SW480 (cell line): Measurements from ENCODE around the gene USP11.

Experiments used
- DNase-seq: peaks from one replicate; pipeline ENCODE4 v3.0.0-alpha.2; 2016; ENCODE audit warnings: low spot score

Gene USP11

GRCh38 chrX:47224896-47225290 lies 7.9 kb upstream of the USP11 start:
- DNase-seq: no peak

DNA sequence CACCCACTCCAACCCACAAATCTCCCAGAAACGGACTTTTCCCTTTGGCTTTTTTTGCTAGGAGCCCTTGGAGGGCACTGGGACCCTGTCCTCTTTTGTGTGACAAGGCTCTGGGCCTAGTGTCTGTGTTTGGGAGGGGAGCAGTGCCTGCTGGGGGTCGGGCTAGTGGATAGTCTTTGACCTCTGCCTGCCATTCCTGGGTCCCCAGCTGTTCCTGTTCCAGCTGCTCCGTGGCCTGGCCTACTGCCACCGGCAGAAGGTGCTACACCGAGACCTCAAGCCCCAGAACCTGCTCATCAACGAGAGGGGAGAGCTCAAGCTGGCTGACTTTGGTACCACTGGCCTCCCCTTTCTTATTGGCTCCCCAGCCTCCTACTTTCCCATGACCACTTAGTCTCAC lies 6.7 kb upstream of the USP11 start:
- DNase-seq: no peak

DNA sequence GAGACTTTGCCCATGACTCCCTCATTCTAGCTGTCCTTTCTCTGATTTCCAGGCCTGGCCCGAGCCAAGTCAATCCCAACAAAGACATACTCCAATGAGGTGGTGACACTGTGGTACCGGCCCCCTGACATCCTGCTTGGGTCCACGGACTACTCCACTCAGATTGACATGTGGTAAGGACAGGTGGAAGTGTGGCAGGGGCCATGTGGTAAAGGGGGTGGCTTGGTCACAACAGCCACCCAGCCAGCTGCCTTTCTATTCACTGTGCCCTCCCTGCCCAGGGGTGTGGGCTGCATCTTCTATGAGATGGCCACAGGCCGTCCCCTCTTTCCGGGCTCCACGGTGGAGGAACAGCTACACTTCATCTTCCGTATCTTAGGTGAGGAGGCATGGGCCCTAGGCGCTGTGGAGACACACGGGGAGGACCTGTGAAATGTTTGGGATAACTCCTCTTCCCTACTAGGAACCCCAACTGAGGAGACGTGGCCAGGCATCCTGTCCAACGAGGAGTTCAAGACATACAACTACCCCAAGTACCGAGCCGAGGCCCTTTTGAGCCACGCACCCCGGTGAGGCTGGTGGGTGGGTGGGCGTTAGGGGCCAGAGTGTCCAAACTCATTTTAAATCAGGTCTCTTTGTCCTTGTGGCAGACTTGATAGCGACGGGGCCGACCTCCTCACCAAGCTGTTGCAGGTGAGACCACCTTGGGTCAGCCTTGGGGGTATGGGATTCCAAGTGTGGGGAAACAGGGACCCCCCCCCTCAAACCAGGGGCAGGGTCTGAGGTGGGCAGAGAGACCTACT lies 6.1 kb upstream of the USP11 start:
- DNase-seq: no peak

GRCh38 chrX:47227334-47227583 lies 5.5 kb upstream of the USP11 start:
- DNase-seq: no peak

GRCh38 chrX:47228550-47229270 lies 4.1 kb upstream of the USP11 start:
- no peak for DNase-seq

GRCh38 chrX:47229427-47229826 lies 3.4 kb upstream of the USP11 start:
- DNase-seq: no peak

GRCh38 chrX:47230136-47230868 lies 2.5 kb upstream of the USP11 start:
- DNase-seq: no peak

DNA sequence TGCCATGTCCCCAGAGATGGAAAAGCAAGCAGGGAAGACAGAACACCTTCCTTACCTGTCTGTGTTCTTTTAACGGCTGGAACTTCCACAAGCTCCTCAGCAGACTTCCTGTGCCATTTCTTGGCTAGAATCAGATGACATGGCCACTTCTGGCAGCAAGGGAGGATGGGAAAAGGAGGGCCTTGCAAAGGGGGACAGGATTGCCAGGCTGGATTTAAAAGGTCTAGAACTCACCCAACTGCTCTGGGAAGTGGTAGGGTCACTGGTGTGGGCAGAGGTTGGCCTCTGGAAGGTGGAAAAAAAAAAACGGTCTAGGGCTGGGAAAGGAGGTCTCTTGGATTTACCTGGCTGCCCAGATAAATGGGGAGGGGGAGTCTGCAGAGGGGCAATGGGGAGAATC lies 1.6 kb upstream of the USP11 start:
- DNase-seq: no peak

GRCh38 chrX:47232197-47232802 lies 509 bp upstream of the USP11 start:
- DNase-seq: no peak

- peak; percentile 98 for DNase-seq
Observed at GRCh38 chrX:47233333-47234113, 714 bp downstream of the USP11 start.

- DNase-seq: no peak
Observed at GRCh38 chrX:47234583-47234982, 1.8 kb downstream of the USP11 start.

DNA sequence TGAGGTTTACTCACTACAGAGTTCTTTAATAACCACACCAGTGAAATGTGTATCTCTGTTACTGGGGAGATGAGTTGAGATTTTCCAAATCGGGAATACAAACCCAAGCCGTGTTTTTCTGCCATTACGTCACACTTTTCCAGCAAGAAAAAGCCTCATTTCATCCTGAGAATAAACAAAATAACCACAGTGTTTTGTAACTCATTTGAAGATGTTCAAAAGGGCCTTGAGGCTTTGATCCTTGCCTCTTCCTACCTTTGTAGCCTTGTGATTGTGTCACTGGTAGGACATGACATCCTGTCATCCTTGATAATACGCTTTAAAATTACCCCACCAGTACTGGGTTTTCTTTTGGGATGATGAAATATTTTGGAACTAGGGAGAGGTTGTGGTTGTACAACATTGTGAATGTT lies 2.9 kb downstream of the USP11 start:
- DNase-seq: no peak

GRCh38 chrX:47239199-47239598 lies 6.4 kb downstream of the USP11 start:
- DNase-seq: no peak

DNA sequence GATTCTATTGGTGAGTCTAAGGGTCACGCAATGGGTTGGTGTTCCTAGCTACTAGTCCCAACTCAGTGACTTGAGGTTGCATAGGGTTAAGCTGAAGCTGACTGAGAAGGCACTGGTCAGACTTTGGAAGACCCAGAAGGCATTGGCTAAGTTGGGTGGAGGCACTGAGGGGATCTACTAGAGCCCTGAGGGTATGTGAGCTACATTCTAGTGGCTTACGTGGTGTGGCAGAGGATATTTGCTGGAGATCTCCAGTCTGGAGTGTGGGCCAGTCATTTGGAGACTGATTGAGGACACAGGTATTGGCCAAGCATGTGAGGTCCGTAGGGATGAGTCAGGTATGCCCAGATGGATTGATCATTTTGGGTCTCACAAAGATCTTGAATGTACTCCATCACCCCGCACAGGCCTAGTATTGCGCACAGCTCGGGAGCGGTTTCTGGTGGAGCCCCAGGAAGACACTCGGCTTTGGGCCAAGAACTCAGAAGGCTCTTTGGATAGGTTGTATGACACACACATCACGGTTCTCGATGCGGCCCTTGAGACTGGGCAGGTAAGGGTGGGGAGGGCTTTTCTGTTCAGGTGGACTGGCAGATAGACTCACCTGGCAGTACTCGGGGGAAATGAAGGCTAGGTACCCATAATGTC lies 7.2 kb downstream of the USP11 start:
- DNase-seq: no peak

GRCh38 chrX:47240619-47241018 lies 7.8 kb downstream of the USP11 start:
- DNase-seq: no peak

DNA sequence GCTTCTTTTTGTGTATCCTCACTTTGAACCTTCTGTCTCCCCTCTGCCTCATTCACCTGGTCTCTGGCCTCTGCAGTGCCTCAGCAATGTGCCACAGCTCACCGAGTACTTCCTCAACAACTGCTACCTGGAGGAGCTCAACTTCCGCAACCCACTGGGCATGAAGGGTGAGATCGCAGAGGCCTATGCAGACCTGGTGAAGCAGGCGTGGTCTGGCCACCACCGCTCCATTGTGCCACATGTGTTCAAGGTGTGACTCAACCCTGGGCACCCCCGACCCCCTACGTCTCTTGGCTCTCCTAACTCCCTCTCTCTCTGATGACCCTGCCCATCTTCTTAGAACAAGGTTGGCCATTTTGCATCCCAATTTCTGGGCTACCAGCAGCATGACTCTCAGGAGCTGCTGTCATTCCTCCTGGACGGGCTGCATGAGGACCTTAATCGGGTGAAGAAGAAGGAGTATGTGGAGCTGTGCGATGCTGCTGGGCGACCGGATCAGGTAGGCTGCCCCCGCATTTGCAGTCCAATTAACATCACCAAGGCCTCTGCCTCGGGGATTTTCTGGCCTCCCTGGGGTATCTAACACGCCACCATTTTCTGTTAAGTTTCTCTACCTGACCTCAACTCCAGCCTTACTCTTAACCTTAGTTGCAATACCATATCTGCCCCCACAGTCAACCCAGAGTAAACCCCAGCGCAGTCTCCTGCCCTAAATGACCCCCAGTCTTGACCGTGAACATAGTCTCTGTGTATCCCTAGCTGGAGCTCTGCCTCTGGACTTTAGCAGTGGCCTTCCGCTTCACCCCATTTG lies 8.6 kb downstream of the USP11 start:
- DNase-seq: no peak

GRCh38 chrX:47242321-47242720 lies 9.5 kb downstream of the USP11 start:
- no peak for DNase-seq

DNA sequence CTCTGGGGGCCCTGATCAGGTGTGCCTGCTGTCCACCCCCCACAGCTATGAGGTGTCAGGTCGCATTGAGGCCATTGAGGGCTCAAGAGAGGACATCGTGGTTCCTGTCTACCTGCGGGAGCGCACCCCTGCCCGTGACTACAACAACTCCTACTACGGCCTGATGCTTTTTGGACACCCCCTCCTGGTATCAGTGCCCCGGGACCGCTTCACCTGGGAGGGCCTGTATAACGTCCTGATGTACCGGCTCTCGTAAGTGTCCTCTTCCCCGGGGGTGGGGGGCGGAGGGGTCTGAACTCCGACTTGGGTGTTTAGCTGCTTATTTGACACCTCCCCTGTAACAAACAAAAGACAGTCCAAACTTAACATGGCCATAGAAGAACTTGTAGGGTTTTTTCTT lies 10.5 kb downstream of the USP11 start:
- no peak for DNase-seq

GRCh38 chrX:47244676-47245075 lies 11.9 kb downstream of the USP11 start:
- no peak for DNase-seq

DNA sequence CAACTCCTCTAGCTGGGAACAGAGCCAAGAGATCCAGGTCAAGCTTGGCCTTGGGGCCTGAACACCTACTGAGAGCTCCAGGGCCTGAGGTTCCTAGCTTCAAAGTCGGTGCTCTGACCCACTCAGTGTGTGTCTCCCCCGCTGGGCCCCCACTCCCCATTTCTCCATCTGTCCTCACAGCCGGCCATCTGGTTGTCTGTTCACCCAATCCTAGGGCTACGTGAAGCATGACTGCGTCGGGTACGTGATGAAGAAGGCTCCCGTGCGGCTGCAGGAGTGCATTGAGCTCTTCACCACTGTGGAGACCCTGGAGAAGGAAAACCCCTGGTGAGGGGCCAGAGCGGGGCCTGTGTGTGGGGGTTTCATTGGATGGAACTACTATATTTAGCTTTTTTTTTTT lies 12.3 kb downstream of the USP11 start:
- DNase-seq: no peak
